Anterior cingulate cortex (tissue), 58 donors: ENCODE measurements around the gene SLC66A2.

Source experiments
- DNase-seq, 58 donors: peaks; one replicate each; lab custom pipeline; 2025; lab: John Stamatoyannopoulos, UW

Gene SLC66A2

GRCh38 chr18:79910563-79911343 is 40.7 kb downstream of the SLC66A2 start:
- no peak for DNase-seq

GRCh38 chr18:79906706-79907105 is 44.7 kb downstream of the SLC66A2 start:
- no peak for DNase-seq

- no peak for DNase-seq
Measured at GRCh38 chr18:79905993-79906392, 45.5 kb downstream of the SLC66A2 start.

- DNase-seq: peak in 2 of 58 donors; percentile 15 to 32
Measured at GRCh38 chr18:79905389-79905911, 46.0 kb downstream of the SLC66A2 start.

- DNase-seq: no peak
Measured at GRCh38 chr18:79904357-79905147, 46.9 kb downstream of the SLC66A2 start.

GRCh38 chr18:79903787-79904356 is 47.6 kb downstream of the SLC66A2 start:
- no peak for DNase-seq

- DNase-seq: no peak
Measured at GRCh38 chr18:79903071-79903635, 48.3 kb downstream of the SLC66A2 start.

- no peak for DNase-seq
Measured at GRCh38 chr18:79902640-79903039, 48.8 kb downstream of the SLC66A2 start.

GRCh38 chr18:79902075-79902474 is 49.4 kb downstream of the SLC66A2 start:
- no peak for DNase-seq

GRCh38 chr18:79901665-79902064 is 49.8 kb downstream of the SLC66A2 start:
- DNase-seq: no peak

GRCh38 chr18:79900610-79901570 is 50.6 kb downstream of the SLC66A2 start:
- no peak for DNase-seq

- DNase-seq: no peak
Measured at GRCh38 chr18:79899609-79900445, 51.6 kb downstream of the SLC66A2 start.

- no peak for DNase-seq
Measured at GRCh38 chr18:79898952-79899608, 52.4 kb downstream of the SLC66A2 start.

- no peak for DNase-seq
Measured at GRCh38 chr18:79897940-79898625, 53.4 kb downstream of the SLC66A2 start.

GRCh38 chr18:79896738-79897137 is 54.7 kb downstream of the SLC66A2 start:
- DNase-seq: no peak

GRCh38 chr18:79890674-79891073 is 60.8 kb downstream of the SLC66A2 start:
- no peak for DNase-seq

GRCh38 chr18:79889569-79889968 is 61.9 kb downstream of the SLC66A2 start:
- DNase-seq: no peak

GRCh38 chr18:79888016-79888415 is 63.4 kb downstream of the SLC66A2 start:
- no peak for DNase-seq
